Amniotic stem cell (primary cell): ENCODE data around the gene DMD.
"Not testable (repeated sequence)": the region's sequence is repeated elsewhere in the genome, so short reads cannot be mapped to it uniquely, and the experiment has no call there.

Source experiments
- DNase-seq: peaks from one replicate; lab custom pipeline; 2025; lab: John Stamatoyannopoulos, UW

Gene DMD

GRCh38 chrX:33156152-33156726 lies 55.1 kb downstream of the DMD start:
- no peak for DNase-seq

- DNase-seq = no peak
These were observed 61.8 kb downstream of the DMD start for GRCh38 chrX:33149580-33149979.

- DNase-seq = no peak
These were observed 62.3 kb downstream of the DMD start for GRCh38 chrX:33149085-33149484.

- no peak for DNase-seq
These were observed 69.0 kb downstream of the DMD start for GRCh38 chrX:33142331-33142730.

GRCh38 chrX:33138677-33139249 lies 72.6 kb downstream of the DMD start:
- no peak for DNase-seq

- DNase-seq = no peak
These were observed 77.2 kb downstream of the DMD start for GRCh38 chrX:33134164-33134563.

- no peak for DNase-seq
These were observed 78.0 kb downstream of the DMD start for GRCh38 chrX:33133320-33133719.

GRCh38 chrX:33132569-33132968 lies 78.8 kb downstream of the DMD start:
- no peak for DNase-seq

GRCh38 chrX:33129607-33130006 lies 81.7 kb downstream of the DMD start:
- DNase-seq = no peak

GRCh38 chrX:33128048-33128805 lies 83.1 kb downstream of the DMD start:
- DNase-seq = no peak

- DNase-seq = no peak
These were observed 84.9 kb downstream of the DMD start for GRCh38 chrX:33126469-33126868.

- DNase-seq = no peak
These were observed 101.5 kb downstream of the DMD start for GRCh38 chrX:33109858-33110257.

GRCh38 chrX:33106737-33107136 lies 104.6 kb downstream of the DMD start:
- no peak for DNase-seq

- DNase-seq = no peak
These were observed 116.3 kb downstream of the DMD start for GRCh38 chrX:33095079-33095478.

GRCh38 chrX:33087411-33087810 lies 123.9 kb downstream of the DMD start:
- no peak for DNase-seq

GRCh38 chrX:33086886-33087285 lies 124.5 kb downstream of the DMD start:
- DNase-seq = no peak

GRCh38 chrX:33082371-33082770 lies 129.0 kb downstream of the DMD start:
- DNase-seq = no peak

- no peak for DNase-seq
These were observed 133.1 kb downstream of the DMD start for GRCh38 chrX:33078273-33078672.

- DNase-seq = not testable (repeated sequence)
These were observed 137.7 kb downstream of the DMD start for GRCh38 chrX:33073660-33074059.

GRCh38 chrX:33065415-33065814 lies 145.9 kb downstream of the DMD start:
- no peak for DNase-seq

- DNase-seq = no peak
These were observed 149.3 kb downstream of the DMD start for GRCh38 chrX:33062041-33062440.

GRCh38 chrX:33053001-33053400 lies 158.3 kb downstream of the DMD start:
- DNase-seq = no peak

- DNase-seq = no peak
These were observed 165.5 kb downstream of the DMD start for GRCh38 chrX:33045882-33046281.

GRCh38 chrX:33045245-33045644 lies 166.1 kb downstream of the DMD start:
- no peak for DNase-seq
